Esophagus (tissue), 2 donors: ENCODE data around the gene PRKN. TPM values are rescaled to one million over a fixed set of nuclear protein-coding genes. Genes with fewer than 3 reads are reported as not detected.

Source experiments
- H3K27ac ChIP-seq, 2 donors: one replicate each; pipeline ENCODE4 v1.5.1; 2013; ENCODE audit warnings: low read depth in 2 of 2, mild to moderate bottlenecking in 2 of 2, inconsistent platforms in 1 of 2, low read length in 1 of 2, moderate library complexity in 1 of 2
- H3K27me3 ChIP-seq, 2 donors: one replicate each; pipeline ENCODE4 v1.6.1; 2013; ENCODE audit warnings: low read length in 2 of 2, control low read depth in 1 of 2, mild to moderate bottlenecking in 1 of 2; ENCODE audit not compliant: insufficient read depth in 2 of 2, control insufficient read depth in 1 of 2
- H3K36me3 ChIP-seq, 2 donors: one replicate each; pipeline ENCODE4 v1.6.1; 2013; ENCODE audit warnings: low read length in 1 of 2; ENCODE audit not compliant: control insufficient read depth in 2 of 2, insufficient read depth in 2 of 2
- H3K4me1 ChIP-seq, 2 donors: one replicate each; pipeline ENCODE4 v1.6.1; 2013; ENCODE audit warnings: low read length in 1 of 2; ENCODE audit not compliant: control insufficient read depth in 2 of 2, insufficient read depth in 2 of 2
- H3K4me3 ChIP-seq, 2 donors: one replicate each; pipeline ENCODE4 v1.5.1; 2013; ENCODE audit warnings: low read length in 2 of 2, mild to moderate bottlenecking in 2 of 2, low read depth in 1 of 2, moderate library complexity in 1 of 2
- H3K9me3 ChIP-seq, 2 donors: one replicate each; pipeline ENCODE4 v1.6.1; 2013; ENCODE audit warnings: mild to moderate bottlenecking in 2 of 2, low read depth in 1 of 2, low read length in 1 of 2, moderate library complexity in 1 of 2; ENCODE audit not compliant: control insufficient read depth in 2 of 2, insufficient read depth in 1 of 2
- WGBS, 2 donors: extraction: QIAGEN DNeasy Blood & Tissue Kit; methylation state at CpG; one replicate each; pipeline ENCODE4 v1.1.7; 2013; 5-methylcytosine and 5-hydroxymethylcytosine counted together
- polyA plus RNA-seq, 2 donors: library from polyadenylated mRNA; stranded (reverse); fragments of 200-250 nt; gene quantifications; one replicate each; pipeline ENCODE4 v1.2.3, GENCODE V29; 2013
- donor health status: healthy with polysubstance abuse.
- donor health status: Bipolar disorder and iron deficiency.

PRKN gene
- polyA plus RNA-seq, 2 donors, result 0.28 to 0.45 TPM

DNA sequence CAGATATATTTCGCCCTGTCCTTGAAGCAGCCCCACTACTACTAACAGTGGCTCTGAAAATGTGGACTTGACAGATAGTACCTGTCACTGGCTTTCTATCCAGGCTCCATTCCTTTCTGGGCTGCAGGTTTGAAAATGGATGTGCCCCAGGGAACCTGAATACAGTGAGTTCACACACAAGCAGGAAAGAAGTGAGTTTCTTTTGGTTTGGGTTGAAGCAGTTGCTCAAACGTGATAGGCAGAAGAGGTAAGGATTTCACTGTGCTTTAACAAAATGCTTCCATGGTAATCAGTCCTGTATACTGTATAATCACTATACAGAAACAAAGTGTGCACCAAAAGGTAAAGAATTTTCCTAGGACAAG lies 382.9 kb downstream of the PRKN start:
- Histone ChIP-seq H3K9me3 (no peaks in the 10 kb centered on the region), H3K4me1 (no peaks in the 10 kb centered on the region), H3K36me3 (no peaks in the 10 kb centered on the region), H3K4me3 (no peak overlapping the region), H3K27ac (no peak overlapping the region), H3K27me3 (no peaks in the 10 kb centered on the region)
- 73 to 80% methylated on average over 2 of the region's 2 CpGs for WGBS, 2 donors

DNA sequence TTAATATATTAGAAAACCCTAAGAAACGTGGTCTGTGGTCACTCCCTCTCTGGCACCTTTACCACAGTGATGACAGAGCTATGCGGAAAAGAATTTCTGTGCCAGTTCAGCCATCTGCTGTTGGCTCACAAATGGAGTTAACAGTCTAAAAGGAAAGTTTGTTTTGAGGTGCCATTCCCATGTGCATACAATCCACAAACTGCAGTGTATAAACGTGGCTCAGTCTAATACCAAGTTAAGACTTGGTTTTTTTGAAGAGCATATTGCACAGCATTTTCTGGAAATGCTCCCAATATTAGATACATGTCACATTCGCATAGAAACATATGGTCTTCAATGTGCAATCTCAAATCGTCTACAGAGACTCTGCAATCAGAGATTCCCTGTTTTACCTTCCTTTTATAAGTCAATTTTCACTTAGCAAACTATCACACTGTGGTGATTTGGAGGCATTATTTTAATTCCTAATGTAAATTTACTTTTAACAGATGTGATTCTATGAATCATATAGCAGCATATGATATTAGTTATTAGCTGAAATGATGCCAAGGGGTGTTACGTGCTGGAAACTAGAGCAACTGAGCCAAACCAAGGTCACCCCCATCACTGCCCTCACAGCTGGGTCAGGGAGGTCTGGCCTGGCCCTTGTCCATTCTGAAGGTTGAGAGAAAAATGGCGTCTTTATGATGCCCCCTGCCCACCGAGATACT lies 383.5 kb downstream of the PRKN start:
- Histone ChIP-seq H3K27me3 (no peaks in the 10 kb centered on the region), H3K4me1 (no peaks in the 10 kb centered on the region), H3K9me3 (no peaks in the 10 kb centered on the region), H3K4me3 (no peak overlapping the region), H3K27ac (no peak overlapping the region), H3K36me3 (no peaks in the 10 kb centered on the region)
- 40 to 53% methylated on average over 8 of the region's 8 CpGs for WGBS, 2 donors

DNA sequence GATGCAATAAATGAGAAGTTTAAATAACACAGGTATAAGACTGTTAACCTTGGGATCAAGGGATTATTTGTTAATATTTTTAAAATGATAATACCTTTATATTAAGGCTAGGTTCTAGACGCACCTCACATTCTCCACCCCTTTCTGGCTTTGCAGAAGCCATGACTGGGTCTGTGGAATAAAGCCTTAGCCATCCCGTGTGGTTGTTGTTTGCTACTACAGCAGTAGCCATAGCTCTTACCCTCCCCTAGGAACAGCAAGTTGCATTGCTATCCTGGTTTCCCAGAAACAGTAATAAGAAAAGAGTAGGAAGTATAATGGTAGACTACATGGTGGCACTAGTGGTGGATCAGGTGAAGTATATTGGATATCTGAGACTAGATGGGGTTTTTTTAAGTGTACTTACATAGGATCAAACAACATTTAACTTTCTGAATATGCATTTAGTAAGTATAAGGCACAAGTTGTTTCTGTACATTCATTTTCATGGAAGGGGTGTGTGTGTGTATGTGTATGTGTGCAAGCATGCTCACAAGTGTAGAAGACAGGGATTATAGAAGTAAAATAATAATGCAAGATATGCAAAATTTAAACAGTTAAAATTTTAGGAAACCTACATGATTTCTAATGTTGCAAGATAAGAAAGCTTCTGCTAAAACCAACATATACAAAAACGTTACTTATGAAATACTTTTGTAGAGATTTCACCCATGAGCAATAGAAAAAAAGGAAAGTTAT lies 384.2 kb downstream of the PRKN start:
- Histone ChIP-seq H3K27me3 (no peaks in the 10 kb centered on the region), H3K4me1 (no peaks in the 10 kb centered on the region), H3K27ac (no peak overlapping the region), H3K4me3 (no peak overlapping the region), H3K36me3 (no peaks in the 10 kb centered on the region), H3K9me3 (no peaks in the 10 kb centered on the region)
- 48 to 54% methylated on average over 3 of the region's 3 CpGs for WGBS, 2 donors

DNA sequence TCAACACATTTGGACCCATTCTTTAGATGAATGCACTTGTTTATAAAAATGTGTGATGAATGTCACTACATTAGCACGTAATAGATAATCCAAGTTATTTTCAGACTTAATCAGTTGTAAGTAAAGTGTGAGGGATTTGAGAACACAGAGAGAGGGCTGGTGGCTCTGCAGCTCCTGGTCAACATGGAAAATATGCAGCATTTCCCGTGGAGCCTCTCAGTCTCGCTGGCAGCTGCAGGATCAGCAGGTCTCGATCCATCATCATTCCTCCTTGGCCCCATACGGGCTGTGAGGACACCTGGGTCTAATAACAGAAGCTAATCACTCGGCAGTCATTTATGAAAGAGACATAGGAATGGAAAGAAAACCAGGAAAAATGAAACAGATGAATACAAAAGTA lies 390.2 kb downstream of the PRKN start:
- no peaks in the 10 kb centered on the region for H3K27me3 ChIP-seq
- no peak overlapping the region for H3K27ac ChIP-seq
- H3K4me1 ChIP-seq, result no peaks in the 10 kb centered on the region
- 76 to 77% methylated on average over 6 of the region's 6 CpGs for WGBS, 2 donors
- no peak overlapping the region for H3K4me3 ChIP-seq
- H3K36me3 ChIP-seq, result no peaks in the 10 kb centered on the region
- H3K9me3 ChIP-seq, result no peaks in the 10 kb centered on the region

DNA sequence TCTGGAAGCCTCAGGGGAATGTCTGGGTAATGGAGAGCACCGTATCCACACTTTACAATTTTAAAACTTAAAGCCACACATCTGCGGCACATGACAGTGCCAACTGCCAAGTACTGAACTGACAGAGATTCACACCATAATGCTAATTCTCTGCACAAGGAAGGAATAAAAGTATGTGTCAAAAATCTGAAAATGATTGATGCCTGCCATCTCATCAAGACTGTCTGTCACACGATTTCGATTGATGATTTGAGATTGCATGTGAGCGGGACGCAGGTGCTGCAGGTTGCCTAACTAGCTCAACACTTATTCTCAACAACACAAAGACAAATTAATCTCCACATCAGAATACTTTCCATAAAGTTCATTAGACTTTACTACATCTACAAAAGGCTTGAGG lies 391.2 kb downstream of the PRKN start:
- Histone ChIP-seq H3K36me3 (no peaks in the 10 kb centered on the region), H3K4me3 (no peak overlapping the region), H3K4me1 (no peaks in the 10 kb centered on the region), H3K27ac (no peak overlapping the region), H3K9me3 (no peaks in the 10 kb centered on the region), H3K27me3 (no peaks in the 10 kb centered on the region)
- WGBS, 2 donors, result 89 to 94% methylated on average over 6 of the region's 6 CpGs

DNA sequence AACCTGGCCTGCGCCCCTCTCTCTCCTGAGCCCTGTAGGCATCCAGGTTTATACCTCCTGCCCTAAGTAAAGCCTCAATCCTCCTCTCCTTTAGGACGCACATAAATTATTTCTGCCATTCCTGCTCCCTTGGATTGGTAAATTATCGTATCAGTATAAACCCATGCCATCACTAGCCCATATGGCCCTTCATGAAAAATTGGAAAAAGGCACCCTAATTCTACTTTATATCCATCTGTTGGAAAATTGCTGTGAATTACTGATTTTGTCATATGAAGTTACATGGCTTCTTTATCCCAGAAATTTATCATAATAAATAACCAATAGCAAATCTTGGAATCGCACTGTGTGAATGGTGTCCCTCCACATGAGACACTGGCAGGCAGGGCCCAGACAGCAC lies 395.2 kb downstream of the PRKN start:
- no peaks in the 10 kb centered on the region for H3K27me3 ChIP-seq
- no peaks in the 10 kb centered on the region for H3K4me1 ChIP-seq
- no peak overlapping the region for H3K4me3 ChIP-seq
- no peak overlapping the region for H3K27ac ChIP-seq
- H3K9me3 ChIP-seq, result no peaks in the 10 kb centered on the region
- WGBS, 2 donors, result 93 to 94% methylated on average over 4 of the region's 4 CpGs
- H3K36me3 ChIP-seq, result no peaks in the 10 kb centered on the region

DNA sequence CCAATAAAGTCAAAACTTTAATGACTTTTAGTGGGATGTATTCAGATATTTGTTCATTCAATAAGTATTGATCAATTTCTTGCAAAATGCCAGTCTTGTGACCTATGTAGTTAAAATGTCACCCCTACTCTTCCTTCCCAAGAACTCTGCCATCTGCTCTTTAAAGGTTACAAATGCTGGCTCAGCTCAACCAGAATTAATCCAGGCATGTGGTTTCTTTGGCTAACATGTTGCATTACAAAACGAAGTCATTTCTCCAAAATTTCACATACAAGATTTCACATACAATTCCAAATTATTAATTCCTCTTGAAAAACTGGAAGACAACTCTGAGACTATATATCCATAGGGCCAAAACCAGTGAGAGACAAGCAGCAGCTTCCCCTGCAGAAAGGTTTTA lies 395.7 kb downstream of the PRKN start:
- Histone ChIP-seq H3K4me1 (no peaks in the 10 kb centered on the region), H3K9me3 (no peaks in the 10 kb centered on the region), H3K4me3 (no peak overlapping the region), H3K27ac (no peak overlapping the region), H3K36me3 (no peaks in the 10 kb centered on the region), H3K27me3 (no peaks in the 10 kb centered on the region)
- WGBS, 2 donors, result 39 to 63% methylated on average over 1 of the region's 1 CpG

DNA sequence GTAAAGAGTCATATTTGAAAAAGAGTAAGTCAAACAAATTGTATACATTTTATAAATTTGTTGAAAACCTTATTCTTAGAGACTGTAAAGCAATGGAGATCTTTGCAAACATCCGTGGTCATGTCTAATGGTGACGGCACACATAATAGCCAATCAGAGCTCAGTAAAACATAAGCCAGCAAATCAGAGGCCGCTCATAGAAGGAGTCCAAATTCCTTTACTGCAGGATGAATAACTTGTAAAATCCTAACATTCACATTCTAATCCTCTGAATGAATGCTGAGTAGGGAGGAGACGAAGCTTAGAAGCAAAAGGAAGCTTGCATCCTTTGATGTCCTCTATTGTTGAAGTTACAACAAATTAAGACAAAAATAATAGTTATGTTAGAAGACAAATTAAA lies 401.7 kb downstream of the PRKN start:
- WGBS, 2 donors, result 61 to 66% methylated on average over 4 of the region's 4 CpGs
- H3K9me3 ChIP-seq, result no peaks in the 10 kb centered on the region
- no peak overlapping the region for H3K4me3 ChIP-seq
- no peaks in the 10 kb centered on the region for H3K36me3 ChIP-seq
- H3K27ac ChIP-seq, result no peak overlapping the region
- no peaks in the 10 kb centered on the region for H3K4me1 ChIP-seq
- H3K27me3 ChIP-seq, result no peaks in the 10 kb centered on the region

DNA sequence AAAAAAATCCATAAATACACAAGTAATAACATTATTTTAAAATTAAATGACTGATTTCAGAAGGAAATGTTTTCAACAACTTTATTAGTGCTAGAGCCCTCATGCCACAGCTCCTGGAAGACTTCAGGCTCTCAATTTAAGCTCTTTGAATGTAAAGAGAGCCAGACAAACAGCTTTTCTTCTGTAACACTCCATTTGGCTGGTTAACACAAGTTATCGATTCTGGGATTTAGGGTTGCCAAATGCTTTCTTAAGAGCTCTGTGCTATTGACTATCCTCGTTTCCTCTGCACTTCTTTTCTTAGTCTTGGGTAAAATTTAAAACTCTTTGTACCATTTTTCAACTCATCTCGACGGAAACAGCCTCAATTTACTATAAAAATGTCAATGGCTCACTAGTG lies 402.5 kb downstream of the PRKN start:
- no peak overlapping the region for H3K4me3 ChIP-seq
- WGBS, 2 donors, result 81 to 82% methylated on average over 4 of the region's 4 CpGs

DNA sequence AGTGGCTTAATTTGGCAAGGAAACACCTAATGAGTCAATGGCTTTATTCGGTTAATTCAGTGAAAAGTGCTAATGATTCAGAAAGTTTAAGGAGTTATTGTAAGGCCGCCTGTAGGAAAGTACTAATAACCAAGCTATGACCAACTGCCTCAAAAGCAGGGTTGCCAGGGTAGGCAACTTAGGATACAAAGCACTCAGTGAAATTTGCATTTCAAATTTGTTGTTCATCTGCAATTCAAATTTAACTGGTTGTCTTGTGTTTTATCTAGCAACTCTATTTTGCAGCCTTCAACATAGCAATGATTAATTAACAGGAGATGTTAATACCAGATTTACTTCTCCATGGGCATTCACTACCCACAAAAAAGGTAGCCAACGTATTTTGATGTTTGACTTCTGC lies 412.3 kb downstream of the PRKN start:
- no peaks in the 10 kb centered on the region for H3K9me3 ChIP-seq
- H3K27me3 ChIP-seq, result no peaks in the 10 kb centered on the region
- no peaks in the 10 kb centered on the region for H3K36me3 ChIP-seq
- H3K4me3 ChIP-seq, result no peak overlapping the region
- WGBS, 2 donors, result 76 to 85% methylated on average over 3 of the region's 3 CpGs
- no peaks in the 10 kb centered on the region for H3K4me1 ChIP-seq
- no peak overlapping the region for H3K27ac ChIP-seq

More for the DNA sequence above, 402.5 kb downstream of the PRKN start:
- Histone ChIP-seq H3K36me3 (no peaks in the 10 kb centered on the region), H3K27ac (no peak overlapping the region), H3K4me1 (no peaks in the 10 kb centered on the region), H3K9me3 (no peaks in the 10 kb centered on the region), H3K27me3 (no peaks in the 10 kb centered on the region)
